Muscle of leg (tissue), 11 donors: ENCODE results near the gene PRR20G. TPM values are rescaled to one million over a fixed set of nuclear protein-coding genes. Genes with fewer than 3 reads are reported as not detected.
"Not testable (repeated sequence)": the region's sequence is repeated elsewhere in the genome, so short reads cannot be mapped to it uniquely, and the experiment has no call there.

Experiments
- DNase-seq: peaks from one replicate; pipeline ENCODE4 v3.0.0; 2013
- H3K27ac ChIP-seq: one replicate; pipeline ENCODE4 v1.5.1; 2013; ENCODE audit warnings: mild to moderate bottlenecking, low read length, control low read depth
- H3K27me3 ChIP-seq: one replicate; pipeline ENCODE4 v1.6.1; 2013; ENCODE audit warnings: low read length; ENCODE audit not compliant: control insufficient read depth, insufficient read depth
- H3K36me3 ChIP-seq: one replicate; pipeline ENCODE4 v1.6.1; 2013; ENCODE audit warnings: low read length; ENCODE audit not compliant: control insufficient read depth, insufficient read depth
- H3K4me1 ChIP-seq: one replicate; pipeline ENCODE4 v1.6.1; 2013; ENCODE audit warnings: low read length; ENCODE audit not compliant: control insufficient read depth, insufficient read depth
- H3K4me3 ChIP-seq: one replicate; pipeline ENCODE4 v1.5.1; 2013; ENCODE audit warnings: low read length, control low read depth
- H3K9me3 ChIP-seq: replicated peaks from 2 replicates; pipeline ENCODE4 v1.6.1; 2013; ENCODE audit warnings: low read depth, low read length; ENCODE audit not compliant: control insufficient read depth
- WGBS: methylation state at CpG from one replicate; pipeline ENCODE4 v1.1.5; 2013; ENCODE audit warnings: missing lambda C conversion rate; ENCODE audit not compliant: insufficient coverage; 5-methylcytosine and 5-hydroxymethylcytosine counted together
- polyA plus RNA-seq, 8 donors: library from polyadenylated mRNA; unstranded; fragments of 120-200 nt; gene quantifications; one replicate each; pipeline versions ENCODE4 v1.2.1 to v1.2.3, GENCODE V29; 2013; ENCODE audit warnings: inconsistent platforms in 1 of 8, low replicate concordance in 1 of 8; ENCODE audit not compliant: insufficient read length in 8 of 8, insufficient read depth in 1 of 8
- total RNA-seq: library from RNA; stranded (reverse); fragments of 120-200 nt; gene quantifications from one replicate; pipeline ENCODE4 v1.2.4, GENCODE V29; 2013

The PRR20G gene
- total and polyA plus RNA-seq, 9 donors: not detected

DNA sequence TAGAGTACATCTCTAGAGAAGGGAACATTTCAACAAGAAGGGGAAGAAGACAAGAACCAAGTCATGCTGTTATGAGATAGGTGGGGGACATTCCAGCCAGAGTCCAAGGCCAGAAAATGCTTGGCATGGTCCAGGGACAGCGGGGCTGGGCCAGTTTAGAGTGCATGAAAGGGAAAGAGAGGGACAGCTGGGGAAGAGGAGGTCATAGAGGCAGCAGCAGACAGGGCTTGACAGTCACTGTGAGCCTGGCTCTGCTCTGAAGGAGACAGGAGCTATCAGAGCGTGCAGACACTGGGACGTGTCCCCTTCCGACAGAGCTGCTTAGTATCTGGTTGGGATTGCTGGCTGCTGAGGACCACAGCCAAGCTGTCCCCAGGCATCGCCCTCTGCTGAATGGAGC is 35.7 kb upstream of the PRR20G start:
- H3K27ac ChIP-seq: no peak overlapping the region
- DNase-seq: peak; percentile 48
- WGBS: 49% methylated on average over 3 of the region's 5 CpGs
- peaks cover 4% of the 10 kb centered on the region for H3K9me3 ChIP-seq
- H3K36me3 ChIP-seq: no peaks in the 10 kb centered on the region
- no peaks in the 10 kb centered on the region for H3K27me3 ChIP-seq
- peaks cover 50% of the 10 kb centered on the region for H3K4me1 ChIP-seq
- H3K4me3 ChIP-seq: no peak overlapping the region

- H3K4me3 ChIP-seq: no peak overlapping the region
- H3K27ac ChIP-seq: no peak overlapping the region
- peaks cover 4% of the 10 kb centered on the region for H3K9me3 ChIP-seq
- H3K27me3 ChIP-seq: no peaks in the 10 kb centered on the region
- no peaks in the 10 kb centered on the region for H3K36me3 ChIP-seq
- no peak for DNase-seq
- H3K4me1 ChIP-seq: peaks cover 34% of the 10 kb centered on the region
- WGBS: 60% methylated on average over 1 of the region's 4 CpGs
Observed at GRCh38 chr3:127321371-127321770, 33.5 kb upstream of the PRR20G start.

- DNase-seq: no peak
- H3K27me3 ChIP-seq: peaks cover 2% of the 10 kb centered on the region
- WGBS: 13% methylated on average over 2 of the region's 4 CpGs
- H3K4me1 ChIP-seq: peaks cover 27% of the 10 kb centered on the region
- H3K9me3 ChIP-seq: no peaks in the 10 kb centered on the region
- H3K4me3 ChIP-seq: no peak overlapping the region
- no peak overlapping the region for H3K27ac ChIP-seq
- no peaks in the 10 kb centered on the region for H3K36me3 ChIP-seq
Observed at GRCh38 chr3:127320529-127321121, 32.8 kb upstream of the PRR20G start.

DNA sequence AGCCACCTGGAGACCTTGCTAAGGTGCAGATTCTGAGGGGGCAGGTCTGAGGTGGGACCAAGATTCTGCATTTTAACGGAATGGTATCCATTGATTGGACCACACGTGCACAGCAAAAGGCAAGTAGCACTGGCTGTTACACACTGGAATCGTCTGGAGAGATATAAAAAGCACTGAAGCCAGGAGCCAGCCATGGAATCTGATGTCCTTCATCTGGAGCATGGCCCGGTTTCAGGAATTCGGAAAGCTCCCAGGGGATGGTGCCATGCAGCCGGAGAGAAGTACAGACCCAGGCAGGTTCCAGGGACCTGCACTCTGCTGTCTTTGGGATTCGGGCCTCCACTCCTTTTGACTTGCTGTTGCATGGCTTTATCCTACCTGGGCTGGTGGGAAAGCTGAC is 28.8 kb upstream of the PRR20G start:
- no peaks in the 10 kb centered on the region for H3K9me3 ChIP-seq
- no peak for DNase-seq

GRCh38 chr3:127312818-127313217 is 25.0 kb upstream of the PRR20G start:
- H3K36me3 ChIP-seq: no peaks in the 10 kb centered on the region
- no peak for DNase-seq
- H3K9me3 ChIP-seq: no peaks in the 10 kb centered on the region
- H3K27ac ChIP-seq: no peak overlapping the region
- peaks cover 2% of the 10 kb centered on the region for H3K4me1 ChIP-seq
- H3K27me3 ChIP-seq: peaks cover 4% of the 10 kb centered on the region
- no peak overlapping the region for H3K4me3 ChIP-seq
- 0% methylated on average over 1 of the region's 3 CpGs for WGBS

More for the DNA sequence above, 28.8 kb upstream of the PRR20G start:
- H3K4me1 ChIP-seq: peaks cover 3% of the 10 kb centered on the region
- H3K4me3 ChIP-seq: no peak overlapping the region
- H3K36me3 ChIP-seq: no peaks in the 10 kb centered on the region
- peaks cover 4% of the 10 kb centered on the region for H3K27me3 ChIP-seq
- 53% methylated on average over 6 of the region's 7 CpGs for WGBS
- H3K27ac ChIP-seq: no peak overlapping the region

GRCh38 chr3:127308821-127309220 is 21.0 kb upstream of the PRR20G start:
- WGBS: 93% methylated on average over 9 of the region's 28 CpGs
- not testable (repeated sequence) for H3K27ac ChIP-seq, H3K36me3 ChIP-seq, DNase-seq, H3K9me3 ChIP-seq, H3K4me3 ChIP-seq, H3K4me1 ChIP-seq, H3K27me3 ChIP-seq

GRCh38 chr3:127307916-127308315 is 20.1 kb upstream of the PRR20G start:
- Histone ChIP-seq H3K4me1 (no peaks in the 10 kb centered on the region), H3K36me3 (no peaks in the 10 kb centered on the region), H3K27me3 (peaks cover 6% of the 10 kb centered on the region), H3K9me3 (no peaks in the 10 kb centered on the region), H3K4me3 (no peak overlapping the region), H3K27ac (no peak overlapping the region)
- DNase-seq: peak; percentile 20
- no CpG with 5 or more reads among the region's 4 CpGs for WGBS

DNA sequence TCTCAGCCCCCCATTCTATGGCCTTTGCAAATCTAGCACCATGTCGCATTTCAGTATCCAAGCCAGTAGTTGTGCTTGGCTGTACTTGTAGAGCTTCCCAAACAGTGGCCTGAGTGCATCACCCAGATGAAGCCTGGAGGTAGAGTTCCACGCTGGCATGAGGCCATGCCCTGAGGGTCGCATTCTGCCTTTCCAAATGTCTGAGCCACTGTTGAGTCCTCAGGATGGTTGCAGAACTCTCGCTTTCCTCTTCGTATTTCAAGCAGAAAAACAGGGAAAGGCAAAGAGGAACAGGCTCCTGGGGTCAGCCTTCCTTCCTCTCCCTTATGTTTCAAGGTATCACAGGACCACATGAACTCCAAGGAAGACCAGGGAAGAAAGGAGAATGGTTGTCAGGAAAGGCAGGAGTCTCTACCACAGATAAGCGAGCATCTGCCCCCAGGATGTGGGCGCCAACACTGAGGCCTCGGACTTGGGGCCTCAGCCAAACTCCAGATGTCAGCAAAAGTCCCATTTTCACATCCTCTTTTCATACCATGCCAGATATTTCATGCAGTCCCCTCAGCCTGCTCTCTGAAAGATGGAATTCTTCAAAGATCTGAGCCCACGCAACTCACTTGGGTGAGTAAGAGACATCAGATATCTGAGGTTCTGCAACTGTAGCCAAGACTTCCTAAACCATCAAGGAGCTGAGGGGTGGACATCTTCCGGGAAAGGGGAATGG is 19.4 kb upstream of the PRR20G start:
- H3K9me3 ChIP-seq: no peaks in the 10 kb centered on the region
- WGBS: 72% methylated on average over 6 of the region's 10 CpGs
- H3K4me1 ChIP-seq: no peaks in the 10 kb centered on the region
- DNase-seq: peak; percentile 55
- no peak overlapping the region for H3K27ac ChIP-seq
- H3K36me3 ChIP-seq: no peaks in the 10 kb centered on the region
- no peak overlapping the region for H3K4me3 ChIP-seq
- H3K27me3 ChIP-seq: peaks cover 4% of the 10 kb centered on the region

GRCh38 chr3:127306361-127307111 is 18.7 kb upstream of the PRR20G start:
- no peak overlapping the region for H3K27ac ChIP-seq
- peaks cover 4% of the 10 kb centered on the region for H3K27me3 ChIP-seq
- no peak for DNase-seq
- H3K4me3 ChIP-seq: no peak overlapping the region
- H3K9me3 ChIP-seq: no peaks in the 10 kb centered on the region
- no peaks in the 10 kb centered on the region for H3K4me1 ChIP-seq
- 73% methylated on average over 11 of the region's 18 CpGs for WGBS
- no peaks in the 10 kb centered on the region for H3K36me3 ChIP-seq

DNA sequence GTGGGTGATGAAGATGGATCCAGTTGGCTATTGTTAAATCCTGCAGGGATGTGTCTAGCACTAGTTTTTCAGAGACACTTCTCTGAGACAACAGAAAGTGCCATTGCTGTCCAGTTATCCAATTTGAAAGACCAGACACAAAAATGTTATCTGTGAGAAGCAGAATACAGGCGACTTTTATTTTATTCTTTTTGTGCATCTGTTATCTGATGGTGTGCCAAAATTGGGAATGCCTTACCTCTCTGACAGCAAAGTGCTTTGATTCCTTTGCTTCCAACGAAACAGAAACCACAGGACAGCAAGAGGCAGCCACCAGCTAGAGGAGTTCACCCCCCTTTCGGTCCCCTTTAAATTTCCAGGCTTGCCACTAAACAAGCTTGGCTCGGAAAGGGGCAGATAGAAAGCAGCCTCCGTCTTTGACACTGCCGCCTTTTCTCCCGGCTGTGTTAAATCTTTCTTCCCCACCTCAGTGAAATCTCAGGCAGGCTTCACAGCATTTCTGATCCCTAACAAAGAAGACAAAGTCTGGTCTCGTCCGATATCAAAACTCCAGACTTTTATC is 17.7 kb upstream of the PRR20G start:
- 49% methylated on average over 7 of the region's 9 CpGs for WGBS
- no peaks in the 10 kb centered on the region for H3K4me1 ChIP-seq
- no peak overlapping the region for H3K4me3 ChIP-seq
- DNase-seq: no peak
- H3K27me3 ChIP-seq: peaks cover 4% of the 10 kb centered on the region
- no peaks in the 10 kb centered on the region for H3K36me3 ChIP-seq
- no peaks in the 10 kb centered on the region for H3K9me3 ChIP-seq
- no peak overlapping the region for H3K27ac ChIP-seq
